DMS153 (cell line): ENCODE results near the gene ADARB2.
"Not testable (repeated sequence)": the region's sequence is repeated elsewhere in the genome, so short reads cannot be mapped to it uniquely, and the experiment has no call there.

Experiments
- DNase-seq: peaks from one replicate; lab custom pipeline; 2025; lab: John Stamatoyannopoulos, UW

The ADARB2 gene

GRCh38 chr10:1172256-1172984 lies 564.9 kb downstream of the ADARB2 start:
- no peak for DNase-seq

DNA sequence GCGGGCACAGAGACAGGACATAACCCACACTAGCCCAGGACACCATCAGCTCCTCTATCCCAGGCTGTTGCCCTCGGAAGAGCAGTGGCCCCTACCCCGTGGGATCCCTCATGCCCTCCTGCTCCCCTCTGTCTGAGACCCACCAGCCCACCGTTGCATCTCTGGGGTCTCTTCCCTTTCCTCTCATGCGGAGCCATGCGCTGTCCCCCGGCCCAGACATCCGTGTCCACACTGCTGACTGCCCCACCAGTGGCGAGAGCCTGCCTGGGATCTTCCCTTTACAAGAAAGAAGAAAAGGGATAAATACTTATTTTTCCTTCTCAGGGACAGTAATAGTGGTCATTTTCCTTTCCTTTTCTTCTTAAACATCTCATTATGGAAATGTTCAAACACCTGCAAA lies 565.7 kb downstream of the ADARB2 start:
- no peak for DNase-seq

DNA sequence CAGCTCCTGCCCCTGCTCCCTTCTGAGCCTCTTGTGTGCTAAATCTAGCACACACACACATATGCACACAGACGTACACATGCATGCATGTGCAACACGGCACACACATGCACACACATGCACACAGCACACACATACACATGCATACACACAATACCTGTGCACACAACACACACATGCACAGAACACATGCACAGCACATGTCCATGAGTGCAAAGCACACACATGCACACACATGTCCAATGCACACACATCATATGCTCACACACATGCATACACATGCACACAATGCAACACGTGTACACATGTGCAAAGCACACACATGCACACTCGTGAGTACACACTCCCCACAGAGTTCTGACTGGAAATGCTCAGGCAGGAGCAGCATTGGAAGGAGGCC lies 566.1 kb downstream of the ADARB2 start:
- DNase-seq: no peak

DNA sequence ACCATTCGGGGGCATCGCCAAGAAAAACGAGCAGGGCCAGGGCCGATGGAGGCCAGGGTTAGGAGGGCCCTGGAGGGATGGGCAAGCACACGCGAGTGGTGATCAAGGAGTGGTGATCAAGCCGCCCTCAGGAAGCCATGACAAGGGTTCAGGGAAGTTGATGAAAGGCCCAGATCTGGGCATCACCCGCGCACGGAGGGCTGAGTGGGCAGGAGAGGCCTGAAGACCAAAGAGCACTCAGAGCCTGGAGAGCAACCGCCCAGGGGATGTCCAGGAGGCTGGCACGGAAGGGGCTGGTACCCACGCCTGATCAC lies 566.5 kb downstream of the ADARB2 start:
- DNase-seq: no peak

DNA sequence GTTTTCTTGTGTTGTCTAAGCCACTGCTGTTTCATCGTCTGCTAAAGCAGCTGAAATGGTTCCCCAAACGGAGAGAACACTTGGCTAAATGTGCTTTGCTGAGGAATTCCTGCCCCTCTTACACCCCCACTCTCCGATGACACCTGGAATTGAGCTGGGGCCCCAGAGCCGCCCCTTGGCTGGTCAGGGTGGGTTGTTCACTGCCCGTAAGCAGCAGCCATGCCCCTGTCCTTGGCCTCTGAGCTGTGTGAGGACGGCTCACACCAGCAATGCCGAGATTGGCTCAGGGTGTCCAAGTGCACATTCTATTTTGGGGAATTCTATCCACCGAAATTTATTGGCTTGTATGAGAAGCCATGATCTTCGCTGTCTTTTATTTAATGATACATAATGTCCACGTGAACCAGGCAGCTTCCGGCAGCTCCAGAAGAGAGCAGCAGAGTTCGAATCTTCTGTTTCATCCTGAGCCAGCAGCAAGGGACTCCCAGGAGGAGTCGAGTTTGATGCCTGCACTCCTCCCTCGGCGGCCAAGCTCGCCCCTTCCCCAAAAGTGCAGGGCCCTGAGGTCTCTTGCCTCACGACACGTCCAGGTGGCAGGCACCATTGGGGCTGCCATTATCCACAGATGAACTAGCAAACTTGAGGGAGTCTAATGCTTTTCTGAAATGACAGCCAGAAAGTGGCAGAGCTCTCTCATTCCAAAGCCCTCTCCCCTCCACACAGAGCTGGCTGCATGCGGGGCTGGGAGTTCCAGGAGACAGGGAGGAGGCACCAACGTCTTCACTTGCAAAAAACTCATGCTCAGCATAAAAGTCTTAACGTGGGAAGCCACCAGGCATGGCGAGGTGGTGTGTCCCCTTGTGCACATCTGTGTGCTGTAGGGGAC lies 567.1 kb downstream of the ADARB2 start:
- DNase-seq: no peak

DNA sequence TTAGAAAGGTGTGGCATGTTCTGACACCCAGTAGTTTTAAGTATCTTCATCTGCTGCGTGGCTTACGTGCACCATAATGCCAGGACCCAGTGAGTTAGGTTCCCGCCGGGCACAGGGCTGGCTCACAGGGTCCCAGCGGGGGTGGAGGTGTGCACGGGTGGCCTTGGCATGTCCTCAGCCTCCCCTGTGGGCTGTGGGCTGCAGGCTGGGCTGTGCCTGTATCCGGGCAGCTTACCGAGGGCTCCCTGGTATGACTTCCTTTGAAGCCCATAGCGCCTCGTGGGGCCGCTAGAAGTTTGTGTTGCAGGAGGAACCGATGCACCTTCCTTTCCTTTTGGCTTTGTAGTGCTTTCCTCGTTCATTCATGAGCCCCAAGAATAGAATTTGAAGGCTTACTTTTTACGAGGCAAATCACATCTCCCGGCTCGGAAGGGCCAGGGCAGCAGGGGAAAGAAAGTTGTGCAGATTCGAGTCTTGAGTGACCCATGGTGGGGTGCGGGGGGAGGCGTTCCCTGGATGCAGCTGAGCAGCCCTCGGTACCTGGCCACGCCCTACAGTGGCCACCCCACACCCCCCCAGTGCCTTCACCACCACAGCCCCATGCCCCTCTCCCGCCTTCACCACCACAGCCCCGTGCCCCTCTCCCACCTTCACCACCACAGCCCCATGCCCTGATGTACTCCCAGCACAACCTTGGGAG lies 568.0 kb downstream of the ADARB2 start:
- DNase-seq: no peak

- DNase-seq: no peak
Measured at GRCh38 chr10:1168763-1169162, 568.6 kb downstream of the ADARB2 start.

DNA sequence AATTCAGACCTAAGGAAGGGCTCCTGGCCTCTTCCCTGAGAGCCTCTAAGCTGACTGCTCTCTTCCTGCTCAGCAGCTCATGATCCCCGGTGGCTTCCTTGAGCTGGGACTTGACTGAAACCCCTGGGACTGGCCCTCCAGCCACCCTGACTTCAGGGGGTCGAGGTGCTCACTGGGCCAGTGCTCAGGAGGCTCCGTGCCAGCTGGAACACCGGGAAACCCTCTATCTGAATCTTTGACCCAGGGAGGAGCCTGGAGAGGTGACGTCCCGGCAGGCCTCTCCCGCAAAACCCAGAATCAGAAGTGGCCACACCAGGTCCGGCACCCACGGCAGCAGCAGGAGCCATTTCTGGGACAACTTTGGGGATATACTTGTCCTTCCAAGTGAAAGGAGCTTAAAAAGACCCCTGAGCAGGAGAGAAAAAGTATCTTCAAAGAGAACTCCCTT lies 570.5 kb downstream of the ADARB2 start:
- DNase-seq: no peak

DNA sequence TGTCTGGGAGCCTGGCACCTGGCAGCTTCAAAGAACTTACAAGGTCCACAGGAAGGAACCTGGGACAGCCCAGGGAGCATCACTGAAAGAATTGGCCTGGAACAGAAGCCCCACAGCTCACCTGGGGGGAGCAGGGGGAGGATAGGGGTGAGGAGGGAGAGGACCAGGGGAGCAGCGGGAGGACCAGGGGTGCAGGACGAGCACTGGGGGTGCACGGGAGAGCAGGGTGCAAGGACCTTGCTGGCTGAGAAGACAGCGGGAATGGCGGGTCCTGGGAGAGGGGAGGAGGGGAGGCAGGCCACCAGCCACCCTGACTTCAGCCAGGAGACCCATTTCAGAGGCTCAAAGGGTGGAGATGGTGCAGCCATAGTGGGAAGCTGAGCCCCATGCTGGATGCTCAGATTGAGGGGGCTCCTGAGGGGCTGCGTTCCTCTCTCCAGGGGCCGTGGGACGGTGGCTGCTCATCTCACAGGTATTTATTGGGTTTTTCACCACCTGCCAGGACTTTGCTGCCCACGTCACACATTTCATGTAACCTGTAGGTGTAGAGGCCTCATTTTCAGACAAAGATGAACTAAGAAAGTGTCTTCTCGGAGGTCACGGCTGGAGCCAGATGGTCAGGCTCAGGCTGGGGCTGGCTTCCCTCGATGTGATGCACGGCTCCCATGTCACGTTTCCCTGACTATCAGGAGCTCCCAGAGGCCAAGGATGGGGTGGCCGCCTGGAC lies 571.1 kb downstream of the ADARB2 start:
- no peak for DNase-seq

GRCh38 chr10:1163831-1164230 lies 573.5 kb downstream of the ADARB2 start:
- no peak for DNase-seq

DNA sequence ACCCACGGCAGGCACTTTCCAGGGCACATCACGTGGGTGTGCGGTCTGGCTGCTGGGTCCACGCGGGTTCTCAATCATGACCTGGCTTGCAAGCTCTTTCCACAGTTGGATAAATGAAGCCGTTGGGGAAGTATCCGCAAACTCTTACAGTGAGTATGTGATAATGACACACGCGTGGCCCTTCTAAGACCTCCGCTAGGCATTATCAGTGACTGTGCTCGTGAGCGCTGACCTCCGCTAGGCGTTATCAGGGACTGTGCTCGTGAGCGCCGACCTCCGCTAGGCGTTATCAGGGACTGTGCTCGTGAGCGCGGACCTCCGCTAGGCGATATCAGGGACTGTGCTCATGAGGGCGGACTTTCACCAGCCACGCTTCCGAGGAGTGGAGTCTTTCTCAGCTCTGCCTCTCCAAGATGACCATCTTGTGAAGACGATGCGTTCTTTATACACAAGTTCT lies 574.1 kb downstream of the ADARB2 start:
- DNase-seq: no peak

DNA sequence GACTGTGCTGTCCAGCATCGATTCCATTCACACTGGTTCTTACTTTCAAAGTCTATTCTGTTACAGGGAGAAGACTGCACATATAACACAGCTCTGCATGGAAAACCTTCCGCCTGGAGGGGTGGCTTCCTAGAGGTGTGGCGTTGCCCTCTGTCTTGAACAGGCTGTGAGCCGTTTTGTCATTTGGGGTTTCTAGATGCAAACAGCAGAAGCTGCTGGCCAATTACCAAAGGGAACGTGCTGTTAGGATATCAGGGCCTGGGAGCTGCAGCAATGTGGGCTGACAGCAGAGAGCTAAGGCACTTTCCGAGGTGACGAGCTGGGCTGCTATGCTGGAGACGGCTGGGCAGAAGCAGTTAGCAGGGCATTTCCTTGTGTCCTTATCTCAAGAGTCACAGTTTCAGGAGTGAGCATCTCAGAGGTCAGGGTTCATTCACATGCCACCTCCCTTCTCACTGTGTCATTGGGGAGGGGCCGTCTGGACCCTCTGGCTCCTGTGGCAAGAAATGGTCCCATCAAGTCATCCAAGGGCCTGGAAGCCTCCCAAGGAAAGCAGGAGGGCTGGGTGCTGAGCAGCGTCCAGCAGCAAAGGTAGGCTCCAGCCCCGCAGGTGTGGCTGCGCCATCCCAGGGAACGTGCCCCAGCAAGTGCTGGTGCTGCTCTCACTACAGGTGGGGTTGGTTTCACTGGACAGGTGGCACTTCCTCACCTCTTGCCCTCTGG lies 574.7 kb downstream of the ADARB2 start:
- no peak for DNase-seq

- DNase-seq: not testable (repeated sequence)
Measured at GRCh38 chr10:1161315-1161673, 576.0 kb downstream of the ADARB2 start.

- DNase-seq: no peak
Measured at GRCh38 chr10:1160561-1161314, 576.6 kb downstream of the ADARB2 start.

GRCh38 chr10:1159131-1160061 lies 577.9 kb downstream of the ADARB2 start:
- DNase-seq: no peak

DNA sequence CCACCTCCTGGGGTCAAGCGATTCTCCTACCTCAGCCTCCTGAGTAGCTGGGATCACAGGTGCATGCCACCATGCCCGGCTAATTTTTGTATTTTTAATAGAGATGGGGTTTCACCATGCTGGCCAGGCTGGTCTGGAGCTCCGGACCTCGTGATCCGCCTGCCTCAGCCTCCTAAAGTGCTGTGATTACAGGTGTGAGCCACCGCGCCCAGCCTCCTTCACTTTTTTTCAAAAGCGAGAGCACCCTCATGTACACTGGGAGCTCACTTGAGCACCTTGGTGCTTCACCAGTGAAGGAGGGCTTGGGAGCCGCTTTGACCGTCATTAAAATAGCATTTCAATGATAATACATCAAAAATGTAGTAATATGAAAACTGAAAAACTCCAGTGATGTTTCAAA lies 578.8 kb downstream of the ADARB2 start:
- DNase-seq: not testable (repeated sequence)

- no peak for DNase-seq
Measured at GRCh38 chr10:1158066-1158465, 579.3 kb downstream of the ADARB2 start.

- no peak for DNase-seq
Measured at GRCh38 chr10:1157615-1157933, 579.8 kb downstream of the ADARB2 start.

DNA sequence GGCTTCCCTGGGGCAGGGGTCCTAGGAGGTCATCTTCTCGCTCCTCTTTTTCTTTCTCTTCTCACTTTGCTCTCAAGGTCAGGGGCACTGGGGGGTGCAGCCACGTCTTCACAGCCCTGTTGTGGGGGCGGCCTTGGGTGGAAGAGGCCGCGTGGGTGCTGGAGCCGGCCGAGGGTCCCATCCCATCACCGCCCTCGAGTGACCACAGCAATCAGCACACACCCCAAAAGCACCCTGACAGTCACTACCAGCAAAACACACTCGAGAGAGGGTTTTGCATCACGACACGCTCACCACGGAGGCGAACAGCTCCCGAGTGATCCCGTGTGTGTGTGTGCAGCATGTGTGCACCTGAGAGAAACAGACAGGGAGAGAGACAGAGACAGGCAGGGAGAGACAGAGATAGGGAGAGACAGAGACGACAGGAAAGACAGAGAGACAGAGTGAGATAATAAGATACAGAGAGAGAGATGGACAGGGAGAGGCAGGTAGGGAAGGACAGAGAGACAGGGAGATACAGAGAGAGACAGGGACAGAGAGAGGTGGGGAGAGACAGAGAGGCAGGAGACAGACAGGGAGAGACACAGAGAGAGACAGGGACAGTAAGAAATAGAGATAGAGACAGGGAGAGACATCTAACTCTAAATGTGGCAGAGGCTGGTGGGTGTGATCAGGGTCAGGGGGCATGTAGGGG lies 580.3 kb downstream of the ADARB2 start:
- no peak for DNase-seq
